Nephron progenitor cell (in vitro differentiated cells): Measurements from ENCODE around the gene CHN2.

Experiments used
- DNase-seq: peaks from one replicate; pipeline ENCODE4 v3.0.0; 2021
- H3K27ac Mint-ChIP-seq: 2 replicates; pipeline ENCODE4 v1.8.0; 2021; ENCODE audit warnings: mild to moderate bottlenecking, moderate library complexity, mixed read lengths
- H3K27me3 Mint-ChIP-seq: 2 replicates; pipeline ENCODE4 v1.8.0; 2021; ENCODE audit warnings: mild to moderate bottlenecking, low read depth, mixed read lengths; ENCODE audit not compliant: poor library complexity
- H3K36me3 Mint-ChIP-seq: 2 replicates; pipeline ENCODE4 v1.8.0; 2021; ENCODE audit warnings: low read depth, mixed read lengths
- H3K4me1 Mint-ChIP-seq: 2 replicates; pipeline ENCODE4 v1.8.0; 2021; ENCODE audit warnings: mixed read lengths
- H3K4me3 Mint-ChIP-seq: 2 replicates; pipeline ENCODE4 v1.8.0; 2021; ENCODE audit warnings: mild to moderate bottlenecking, moderate library complexity, mixed read lengths
- H3K9me3 Mint-ChIP-seq: 2 replicates; pipeline ENCODE4 v1.8.0; 2021; ENCODE audit warnings: mild to moderate bottlenecking, moderate library complexity, mixed read lengths
- CTCF ChIP-seq: fragments of 200-600 bp; sonication (generic); IDR thresholded peaks from 2 replicates; pipeline ENCODE4 v1.5.0; 2021; ENCODE audit warnings: antibody characterized with exemption

CHN2 gene

GRCh38 chr7:29161231-29161630 lies 33.3 kb upstream of the CHN2 start:
- Mint-ChIP-seq H3K36me3 (peaks cover 34% of the 10 kb centered on the region), H3K4me3 (no peak overlapping the region), H3K27ac (no peak overlapping the region), H3K27me3 (no peaks in the 10 kb centered on the region), H3K4me1 (peaks cover 9% of the 10 kb centered on the region), H3K9me3 (peaks cover 16% of the 10 kb centered on the region)
- TF ChIP-seq CTCF = no peak
- DNase-seq = no peak

- H3K4me3 Mint-ChIP-seq = no peak overlapping the region
- H3K4me1 Mint-ChIP-seq = peaks cover 2% of the 10 kb centered on the region
- H3K27me3 Mint-ChIP-seq = no peaks in the 10 kb centered on the region
- TF ChIP-seq CTCF = no peak
- H3K9me3 Mint-ChIP-seq = peaks cover 21% of the 10 kb centered on the region
- no peak for DNase-seq
- H3K27ac Mint-ChIP-seq = no peak overlapping the region
- peaks cover 38% of the 10 kb centered on the region for H3K36me3 Mint-ChIP-seq
Measured at GRCh38 chr7:29162577-29162976, 32.0 kb upstream of the CHN2 start.

- no peak for DNase-seq
- H3K4me3 Mint-ChIP-seq = no peak overlapping the region
- H3K9me3 Mint-ChIP-seq = peaks cover 21% of the 10 kb centered on the region
- peaks cover 38% of the 10 kb centered on the region for H3K36me3 Mint-ChIP-seq
- TF ChIP-seq CTCF = no peak
- H3K4me1 Mint-ChIP-seq = peaks cover 5% of the 10 kb centered on the region
- H3K27me3 Mint-ChIP-seq = no peaks in the 10 kb centered on the region
- H3K27ac Mint-ChIP-seq = no peak overlapping the region
Measured at GRCh38 chr7:29163854-29164253, 30.7 kb upstream of the CHN2 start.

GRCh38 chr7:29167721-29168120 lies 26.9 kb upstream of the CHN2 start:
- no peaks in the 10 kb centered on the region for H3K27me3 Mint-ChIP-seq
- H3K4me3 Mint-ChIP-seq = no peak overlapping the region
- no peak overlapping the region for H3K27ac Mint-ChIP-seq
- H3K36me3 Mint-ChIP-seq = peaks cover 26% of the 10 kb centered on the region
- TF ChIP-seq CTCF = no peak
- DNase-seq = no peak
- peaks cover 11% of the 10 kb centered on the region for H3K4me1 Mint-ChIP-seq
- H3K9me3 Mint-ChIP-seq = peaks cover 25% of the 10 kb centered on the region

- Mint-ChIP-seq H3K4me3 (no peak overlapping the region), H3K36me3 (peaks cover 19% of the 10 kb centered on the region), H3K27me3 (no peaks in the 10 kb centered on the region), H3K9me3 (peaks cover 22% of the 10 kb centered on the region), H3K4me1 (peaks cover 11% of the 10 kb centered on the region), H3K27ac (no peak overlapping the region)
- TF ChIP-seq CTCF = no peak
- DNase-seq = no peak
Measured at GRCh38 chr7:29170781-29171180, 23.8 kb upstream of the CHN2 start.

GRCh38 chr7:29173458-29173857 lies 21.1 kb upstream of the CHN2 start:
- DNase-seq = no peak
- H3K4me3 Mint-ChIP-seq = no peak overlapping the region
- H3K9me3 Mint-ChIP-seq = peaks cover 12% of the 10 kb centered on the region
- no peaks in the 10 kb centered on the region for H3K27me3 Mint-ChIP-seq
- peaks cover 7% of the 10 kb centered on the region for H3K4me1 Mint-ChIP-seq
- no peak overlapping the region for H3K27ac Mint-ChIP-seq
- TF ChIP-seq CTCF = no peak
- H3K36me3 Mint-ChIP-seq = peaks cover 10% of the 10 kb centered on the region
